ENCODE results near the gene HLCS.

- TF ChIP-seq POLR2A (IDR thresholded peaks at IDR 0.05; ENCODE audit: low read depth, low read length) = no peak
- TF ChIP-seq POLR2AphosphoS5 (IDR thresholded peaks at IDR 0.05; ENCODE audit: low read depth, low read length) = no peak
- no peak for TF ChIP-seq TAF1 (IDR thresholded peaks at IDR 0.05; ENCODE audit: borderline replicate concordance, low read depth, low read length)
Measured at GRCh38 chr21:36923270-36923669, 43.2 kb downstream of the HLCS start.

Measured in GM12892 (cell line).